ENCODE results near the gene NDUFA8. TPM values are rescaled to one million over a fixed set of nuclear protein-coding genes. Genes with fewer than 3 reads are reported as not detected.

NDUFA8 gene
- total RNA-seq, 1 donor from 2014 or later, result 48.5 TPM

DNA sequence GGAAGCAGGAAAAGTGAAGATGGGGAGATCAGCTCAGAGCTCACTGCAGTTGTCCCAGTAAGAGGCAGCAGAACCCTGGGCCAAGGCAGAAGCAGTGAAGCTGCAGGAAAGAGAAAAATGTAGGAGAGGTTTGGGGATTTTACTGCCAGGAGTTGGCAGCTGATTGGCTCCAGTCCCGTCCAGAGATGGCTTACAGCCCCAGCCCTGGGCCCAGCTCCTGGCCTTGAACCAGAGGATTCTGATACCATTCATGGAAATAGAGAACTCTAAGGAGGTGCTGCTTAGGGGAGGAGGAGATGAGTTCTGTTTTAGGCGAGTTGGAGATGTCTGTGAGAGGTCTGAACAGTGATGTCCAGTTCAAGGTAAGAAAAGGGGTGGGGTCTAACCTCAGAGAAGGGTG, 4.7 kb upstream of the NDUFA8 start:
- H3K9me3 Mint-ChIP-seq (ENCODE audit: unreplicated experiment), result peaks cover 9% of the 10 kb centered on the region

DNA sequence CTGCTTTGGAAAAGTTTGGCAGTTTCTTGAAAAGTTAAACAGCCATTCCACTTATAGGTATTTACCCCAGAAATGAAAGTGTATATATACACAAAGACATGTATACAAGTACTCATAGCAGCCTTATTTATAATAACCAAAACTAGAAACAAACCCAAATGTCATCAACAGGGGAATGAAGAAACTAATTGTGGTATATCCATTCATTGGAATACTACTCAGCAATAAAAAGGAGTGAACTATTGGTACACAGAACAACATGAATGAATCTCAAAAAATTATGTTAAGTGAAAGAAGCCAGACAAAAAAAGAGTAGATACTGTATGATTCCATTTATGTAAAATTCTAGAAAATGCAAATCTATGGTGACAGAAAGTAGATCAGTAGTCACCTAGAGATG, 2.8 kb upstream of the NDUFA8 start:
- H3K27ac Mint-ChIP-seq (ENCODE audit: unreplicated experiment), result no peak overlapping the region
- H3K9me3 Mint-ChIP-seq (ENCODE audit: unreplicated experiment), result peaks cover 9% of the 10 kb centered on the region
- H3K27me3 Mint-ChIP-seq (ENCODE audit: unreplicated experiment), result peaks cover 43% of the 10 kb centered on the region
- peaks cover 19% of the 10 kb centered on the region for H3K4me1 Mint-ChIP-seq (ENCODE audit: unreplicated experiment)
- H3K36me3 Mint-ChIP-seq (ENCODE audit: unreplicated experiment), result no peaks in the 10 kb centered on the region
- DNase-seq (ENCODE audit: extremely low spot score, unreplicated experiment), result no peak
- H3K4me3 Mint-ChIP-seq (ENCODE audit: unreplicated experiment), result no peak overlapping the region
- TF ChIP-seq, protein P1, sequence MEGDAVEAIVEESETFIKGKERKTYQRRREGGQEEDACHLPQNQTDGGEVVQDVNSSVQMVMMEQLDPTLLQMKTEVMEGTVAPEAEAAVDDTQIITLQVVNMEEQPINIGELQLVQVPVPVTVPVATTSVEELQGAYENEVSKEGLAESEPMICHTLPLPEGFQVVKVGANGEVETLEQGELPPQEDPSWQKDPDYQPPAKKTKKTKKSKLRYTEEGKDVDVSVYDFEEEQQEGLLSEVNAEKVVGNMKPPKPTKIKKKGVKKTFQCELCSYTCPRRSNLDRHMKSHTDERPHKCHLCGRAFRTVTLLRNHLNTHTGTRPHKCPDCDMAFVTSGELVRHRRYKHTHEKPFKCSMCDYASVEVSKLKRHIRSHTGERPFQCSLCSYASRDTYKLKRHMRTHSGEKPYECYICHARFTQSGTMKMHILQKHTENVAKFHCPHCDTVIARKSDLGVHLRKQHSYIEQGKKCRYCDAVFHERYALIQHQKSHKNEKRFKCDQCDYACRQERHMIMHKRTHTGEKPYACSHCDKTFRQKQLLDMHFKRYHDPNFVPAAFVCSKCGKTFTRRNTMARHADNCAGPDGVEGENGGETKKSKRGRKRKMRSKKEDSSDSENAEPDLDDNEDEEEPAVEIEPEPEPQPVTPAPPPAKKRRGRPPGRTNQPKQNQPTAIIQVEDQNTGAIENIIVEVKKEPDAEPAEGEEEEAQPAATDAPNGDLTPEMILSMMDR (IDR thresholded peaks at IDR 0.05), result no peak

More for the DNA sequence above, 4.7 kb upstream of the NDUFA8 start:
- peaks cover 6% of the 10 kb centered on the region for H3K4me1 Mint-ChIP-seq (ENCODE audit: unreplicated experiment)
- no peak for DNase-seq (ENCODE audit: extremely low spot score, unreplicated experiment)
- no peaks in the 10 kb centered on the region for H3K36me3 Mint-ChIP-seq (ENCODE audit: unreplicated experiment)
- no peak overlapping the region for H3K4me3 Mint-ChIP-seq (ENCODE audit: unreplicated experiment)
- no peak overlapping the region for H3K27ac Mint-ChIP-seq (ENCODE audit: unreplicated experiment)
- TF ChIP-seq, protein P1 (IDR thresholded peaks at IDR 0.05), result no peak
- peaks cover 57% of the 10 kb centered on the region for H3K27me3 Mint-ChIP-seq (ENCODE audit: unreplicated experiment)

- H3K4me3 Mint-ChIP-seq (ENCODE audit: unreplicated experiment), result peak overlapping the region; percentile 96
- H3K4me1 Mint-ChIP-seq (ENCODE audit: unreplicated experiment), result peaks cover 26% of the 10 kb centered on the region
- H3K27me3 Mint-ChIP-seq (ENCODE audit: unreplicated experiment), result peaks cover 32% of the 10 kb centered on the region
- H3K27ac Mint-ChIP-seq (ENCODE audit: unreplicated experiment), result peak overlapping the region; percentile 89
- TF ChIP-seq, protein P1 (IDR thresholded peaks at IDR 0.05), result no peak
- no peaks in the 10 kb centered on the region for H3K36me3 Mint-ChIP-seq (ENCODE audit: unreplicated experiment)
- peaks cover 9% of the 10 kb centered on the region for H3K9me3 Mint-ChIP-seq (ENCODE audit: unreplicated experiment)
- DNase-seq (ENCODE audit: extremely low spot score, unreplicated experiment), result no peak
These were observed 307 bp upstream of the NDUFA8 start for GRCh38 chr9:122159925-122160246.

- TF ChIP-seq, protein P1 (IDR thresholded peaks at IDR 0.05), result peak; percentile 51
- peaks cover 9% of the 10 kb centered on the region for H3K9me3 Mint-ChIP-seq (ENCODE audit: unreplicated experiment)
- H3K36me3 Mint-ChIP-seq (ENCODE audit: unreplicated experiment), result no peaks in the 10 kb centered on the region
- peak overlapping the region; percentile 20 for H3K4me3 Mint-ChIP-seq (ENCODE audit: unreplicated experiment)
- H3K4me1 Mint-ChIP-seq (ENCODE audit: unreplicated experiment), result peaks cover 27% of the 10 kb centered on the region
- no peak for DNase-seq (ENCODE audit: extremely low spot score, unreplicated experiment)
- H3K27me3 Mint-ChIP-seq (ENCODE audit: unreplicated experiment), result peaks cover 22% of the 10 kb centered on the region
- no peak overlapping the region for H3K27ac Mint-ChIP-seq (ENCODE audit: unreplicated experiment)
These were observed 1.4 kb downstream of the NDUFA8 start for GRCh38 chr9:122158202-122158601.

GRCh38 chr9:122155796-122156195, 3.8 kb downstream of the NDUFA8 start:
- Mint-ChIP-seq H3K27me3 (ENCODE audit: unreplicated experiment) (peaks cover 4% of the 10 kb centered on the region), H3K9me3 (ENCODE audit: unreplicated experiment) (no peaks in the 10 kb centered on the region), H3K4me1 (ENCODE audit: unreplicated experiment) (peaks cover 27% of the 10 kb centered on the region), H3K4me3 (ENCODE audit: unreplicated experiment) (no peak overlapping the region), H3K27ac (ENCODE audit: unreplicated experiment) (no peak overlapping the region), H3K36me3 (ENCODE audit: unreplicated experiment) (peaks cover 7% of the 10 kb centered on the region)
- DNase-seq (ENCODE audit: extremely low spot score, unreplicated experiment), result no peak
- TF ChIP-seq, protein P1 (IDR thresholded peaks at IDR 0.05), result no peak

Data from osteocyte (in vitro differentiated cells).